WI38 (cell line): ENCODE measurements around the gene CIB4.
A peak's percentile ranks its signal among the peaks of the same experiment; 100 is the strongest.

Experiments used
- H3K4me3 ChIP-seq: 2 replicates; pipeline ENCODE4 v1.5.1; 2011; ENCODE audit warnings: low read depth, mild to moderate bottlenecking, control low read depth, low read length
- TF ChIP-seq, protein P1 (sequence below): IDR thresholded peaks from 2 replicates; pipeline ENCODE4 v1.5.1; 2012; ENCODE audit warnings: low read depth, mild to moderate bottlenecking, control low read depth, low read length

Gene CIB4

DNA sequence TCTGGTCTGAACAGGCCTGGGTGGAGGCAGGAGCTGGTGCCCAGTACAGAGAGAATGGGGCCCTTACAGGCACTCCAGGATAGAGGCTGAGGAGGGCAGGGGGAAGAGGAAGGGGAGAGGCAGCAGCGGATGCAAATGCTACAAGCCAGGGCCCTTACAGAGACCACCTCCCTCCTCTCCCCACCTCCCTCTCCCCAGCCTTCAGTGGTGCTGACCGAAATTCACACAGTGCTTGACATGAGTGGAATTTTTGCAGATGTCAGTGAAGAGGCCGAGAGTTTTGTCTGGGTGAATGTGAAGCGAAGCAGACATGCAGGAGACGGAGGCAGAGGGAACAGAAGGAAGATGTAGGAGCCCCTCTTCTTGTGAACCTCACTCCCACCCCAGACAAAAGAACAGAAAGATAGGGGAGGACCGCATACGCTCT lies 31.9 kb downstream of the CIB4 start:
- TF ChIP-seq, protein P1, sequence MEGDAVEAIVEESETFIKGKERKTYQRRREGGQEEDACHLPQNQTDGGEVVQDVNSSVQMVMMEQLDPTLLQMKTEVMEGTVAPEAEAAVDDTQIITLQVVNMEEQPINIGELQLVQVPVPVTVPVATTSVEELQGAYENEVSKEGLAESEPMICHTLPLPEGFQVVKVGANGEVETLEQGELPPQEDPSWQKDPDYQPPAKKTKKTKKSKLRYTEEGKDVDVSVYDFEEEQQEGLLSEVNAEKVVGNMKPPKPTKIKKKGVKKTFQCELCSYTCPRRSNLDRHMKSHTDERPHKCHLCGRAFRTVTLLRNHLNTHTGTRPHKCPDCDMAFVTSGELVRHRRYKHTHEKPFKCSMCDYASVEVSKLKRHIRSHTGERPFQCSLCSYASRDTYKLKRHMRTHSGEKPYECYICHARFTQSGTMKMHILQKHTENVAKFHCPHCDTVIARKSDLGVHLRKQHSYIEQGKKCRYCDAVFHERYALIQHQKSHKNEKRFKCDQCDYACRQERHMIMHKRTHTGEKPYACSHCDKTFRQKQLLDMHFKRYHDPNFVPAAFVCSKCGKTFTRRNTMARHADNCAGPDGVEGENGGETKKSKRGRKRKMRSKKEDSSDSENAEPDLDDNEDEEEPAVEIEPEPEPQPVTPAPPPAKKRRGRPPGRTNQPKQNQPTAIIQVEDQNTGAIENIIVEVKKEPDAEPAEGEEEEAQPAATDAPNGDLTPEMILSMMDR = no peak
- no peak overlapping the region for H3K4me3 ChIP-seq

GRCh38 chr2:26608557-26608956 lies 32.6 kb downstream of the CIB4 start:
- TF ChIP-seq, protein P1 = no peak
- no peak overlapping the region for H3K4me3 ChIP-seq

- TF ChIP-seq, protein P1 = no peak
- no peak overlapping the region for H3K4me3 ChIP-seq
Measured at GRCh38 chr2:26607698-26608097, 33.5 kb downstream of the CIB4 start.

GRCh38 chr2:26606847-26607190 lies 34.3 kb downstream of the CIB4 start:
- TF ChIP-seq, protein P1 = no peak
- no peak overlapping the region for H3K4me3 ChIP-seq

DNA sequence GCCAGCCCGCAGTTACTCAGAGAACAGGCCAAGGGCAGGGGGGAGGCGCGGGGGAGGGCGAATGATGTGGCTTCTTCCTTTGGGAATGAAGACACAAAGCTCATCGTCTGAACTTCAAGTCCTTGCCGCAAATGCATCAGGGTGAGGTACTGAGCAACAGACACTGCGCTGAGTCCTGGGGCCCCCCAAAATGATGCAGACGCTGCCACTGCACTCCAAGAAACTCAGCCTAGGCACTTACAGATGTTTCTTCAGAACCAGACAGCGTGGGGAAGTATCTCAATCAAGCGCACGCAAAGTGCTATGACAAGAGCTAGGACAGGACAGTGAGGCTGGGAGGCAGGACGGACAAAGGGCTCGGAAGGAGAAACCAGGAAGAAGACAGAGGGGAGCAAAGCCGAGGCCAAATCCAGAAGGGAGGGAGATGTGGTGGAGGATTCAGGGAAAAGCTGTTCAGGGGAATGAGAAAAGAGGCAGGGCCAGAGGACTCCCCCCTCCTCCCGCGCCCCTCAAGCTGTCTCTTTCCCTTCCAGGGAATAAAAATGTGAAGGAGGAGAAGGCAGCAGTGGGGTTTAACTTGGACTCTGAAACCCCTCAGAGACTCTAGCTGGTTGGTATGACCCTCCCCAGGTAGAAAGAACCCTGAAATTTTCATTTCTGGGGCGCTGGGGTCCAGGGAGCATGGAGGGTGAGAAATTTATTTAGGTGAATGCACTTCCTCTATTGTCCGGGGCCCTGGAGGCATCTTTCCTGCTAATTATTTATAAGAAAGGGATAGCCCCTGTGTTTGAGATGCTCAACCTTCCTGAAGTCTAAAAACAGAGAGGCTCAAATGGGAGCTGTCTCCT lies 34.9 kb downstream of the CIB4 start:
- H3K4me3 ChIP-seq = no peak overlapping the region
- TF ChIP-seq, protein P1 = no peak

DNA sequence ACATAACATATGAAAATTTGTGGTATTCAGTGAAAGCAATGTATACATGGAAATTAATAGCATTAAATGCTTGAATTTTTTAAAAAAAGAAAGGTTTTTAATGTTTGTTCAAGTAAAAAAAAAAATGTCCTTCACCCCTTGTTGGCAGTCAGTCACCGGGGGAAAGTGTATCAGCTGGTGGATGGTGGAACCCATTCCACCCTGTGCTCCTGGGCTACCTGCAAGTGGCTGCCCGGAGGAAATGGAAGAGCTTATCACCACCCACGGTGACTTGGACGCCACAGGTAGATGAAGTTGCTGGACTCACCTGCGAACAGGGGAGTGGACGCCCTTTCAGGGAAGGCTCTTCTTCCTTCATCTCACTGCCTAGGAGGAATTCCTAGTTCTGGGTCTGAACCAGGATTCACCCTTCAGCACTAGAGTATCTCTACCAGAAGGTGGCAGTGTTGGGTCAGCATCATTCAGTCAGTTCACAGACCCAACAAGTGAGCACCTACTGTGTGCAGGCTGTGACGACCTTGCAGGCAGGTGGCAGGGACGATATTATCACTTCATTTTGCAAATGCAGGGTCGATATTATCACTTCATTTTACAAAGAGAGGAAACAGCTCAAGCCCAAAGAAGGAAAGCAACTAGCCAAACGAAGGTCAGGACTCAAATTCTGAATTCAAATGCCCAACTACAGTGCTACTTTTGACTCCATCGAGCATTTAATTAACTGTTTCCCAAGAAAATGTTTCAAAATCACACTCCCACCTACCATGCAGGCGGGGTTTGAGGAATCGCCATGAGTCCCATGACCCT lies 35.8 kb downstream of the CIB4 start:
- TF ChIP-seq, protein P1 = peak; percentile 76
- H3K4me3 ChIP-seq = no peak overlapping the region

DNA sequence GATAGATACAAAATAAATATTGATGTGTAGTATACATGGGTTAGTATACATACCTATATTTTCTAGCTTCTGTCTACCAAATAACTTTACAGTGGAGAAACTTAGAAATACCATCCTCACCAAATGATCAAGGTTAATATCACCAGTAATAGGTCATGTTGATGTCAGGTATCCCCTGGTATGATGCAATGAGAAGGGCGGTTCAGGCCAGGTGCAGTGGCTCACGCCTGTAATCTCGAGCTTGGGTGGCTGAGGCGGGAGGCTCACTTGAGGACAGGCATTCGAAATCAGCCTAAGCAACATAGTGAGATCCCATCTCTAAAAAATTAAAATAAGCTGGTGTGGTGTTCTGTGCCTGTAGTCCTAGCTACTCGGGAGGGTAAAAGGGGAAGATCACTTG lies 38.6 kb downstream of the CIB4 start:
- TF ChIP-seq, protein P1 = no peak
- no peak overlapping the region for H3K4me3 ChIP-seq
